ENCODE measurements around the gene LRP2.
A peak's percentile ranks its signal among the peaks of the same experiment; 100 is the strongest.
"Not testable (repeated sequence)": the region's sequence is repeated elsewhere in the genome, so short reads cannot be mapped to it uniquely, and the experiment has no call there.

Gene LRP2

DNA sequence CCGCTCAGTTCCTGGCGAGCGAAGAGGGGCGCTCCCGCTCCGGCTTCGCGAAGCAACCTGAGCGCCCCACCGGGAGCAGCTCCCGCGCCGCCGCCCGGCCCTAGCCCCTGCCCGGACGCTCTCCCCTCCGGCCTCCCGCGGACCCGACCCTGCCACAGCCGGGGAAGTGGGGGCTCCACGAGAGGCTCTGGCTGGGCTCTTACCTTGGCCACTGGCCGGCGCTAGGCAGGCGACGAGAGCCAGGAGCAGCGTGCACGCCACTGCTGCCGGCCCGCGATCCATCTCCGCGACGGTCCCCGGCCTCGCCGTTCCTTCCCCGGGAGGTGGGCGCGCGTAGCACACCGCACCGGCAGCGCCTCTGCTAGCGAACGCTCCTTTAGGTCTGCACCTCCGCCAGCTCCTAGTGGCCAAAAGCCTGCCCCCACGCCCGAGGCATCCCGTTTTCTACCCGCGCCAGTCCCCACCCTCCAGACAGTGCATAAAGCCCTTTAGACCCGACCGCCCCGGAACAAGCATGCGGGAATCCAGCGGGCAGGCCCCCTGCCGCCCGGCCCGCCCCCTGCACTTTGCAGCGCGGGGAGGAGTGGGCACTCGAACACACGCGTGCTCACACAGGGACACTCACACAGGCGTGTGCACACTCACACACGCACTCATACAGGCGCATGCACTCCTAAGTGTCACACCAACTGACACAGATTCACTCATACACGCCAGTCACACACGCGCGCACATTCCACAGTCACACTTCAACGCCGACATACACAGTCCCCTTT, at the start of gene LRP2:
LRP2 (minus strand) TSS at position 417 of the 776 bp plus-strand sequence; CDS start at position 282, 135 bp downstream.
- Histone ChIP-seq H3K4me3 (ENCODE audit: low read length) (peak within 1 kb of the TSS; percentile 78), H3K27me3 (ENCODE audit: control insufficient read depth, insufficient read depth, low read length) (peaks cover 59% of the 10 kb centered on the region), H3K36me3 (ENCODE audit: control insufficient read depth, low read depth, low read length) (no peaks in the 10 kb centered on the region), H3K4me1 (ENCODE audit: control insufficient read depth, low read depth, low read length) (peaks cover 30% of the 10 kb centered on the region), H3K9me3 (ENCODE audit: control insufficient read depth, low read depth, low read length) (no peaks in the 10 kb centered on the region), H3K27ac (ENCODE audit: low read length) (no peak within 1 kb of the TSS), H3K9ac (ENCODE audit: low read length) (peak within 1 kb of the TSS; percentile 32)

DNA sequence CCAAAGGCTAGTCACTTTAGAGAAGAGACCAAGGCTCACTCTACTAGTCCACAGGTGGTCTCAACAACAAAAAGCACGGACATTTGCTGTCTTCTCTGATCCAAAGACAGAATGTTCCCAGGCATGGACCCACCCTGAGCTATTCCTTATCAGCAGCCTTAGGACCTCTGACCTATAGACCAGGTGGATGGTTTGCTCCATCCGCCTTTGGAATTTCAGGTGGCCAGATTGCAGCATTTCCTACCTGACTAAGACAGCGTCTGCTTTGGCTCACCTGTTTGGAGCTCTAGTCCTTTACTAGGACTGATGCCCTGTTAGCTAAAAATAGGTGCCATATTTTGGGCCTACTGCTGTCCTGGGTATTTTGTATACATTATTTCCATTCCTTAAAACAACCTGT, 44.6 kb upstream of the LRP2 start:
- Histone ChIP-seq H3K9ac (ENCODE audit: low read length) (no peak overlapping the region), H3K4me3 (ENCODE audit: low read length) (no peak overlapping the region), H3K9me3 (ENCODE audit: control insufficient read depth, low read depth, low read length) (no peaks in the 10 kb centered on the region), H3K27me3 (ENCODE audit: control insufficient read depth, insufficient read depth, low read length) (no peaks in the 10 kb centered on the region), H3K36me3 (ENCODE audit: control insufficient read depth, low read depth, low read length) (no peaks in the 10 kb centered on the region), H3K27ac (ENCODE audit: low read length) (no peak overlapping the region), H3K4me1 (ENCODE audit: control insufficient read depth, low read depth, low read length) (peaks cover 5% of the 10 kb centered on the region)

DNA sequence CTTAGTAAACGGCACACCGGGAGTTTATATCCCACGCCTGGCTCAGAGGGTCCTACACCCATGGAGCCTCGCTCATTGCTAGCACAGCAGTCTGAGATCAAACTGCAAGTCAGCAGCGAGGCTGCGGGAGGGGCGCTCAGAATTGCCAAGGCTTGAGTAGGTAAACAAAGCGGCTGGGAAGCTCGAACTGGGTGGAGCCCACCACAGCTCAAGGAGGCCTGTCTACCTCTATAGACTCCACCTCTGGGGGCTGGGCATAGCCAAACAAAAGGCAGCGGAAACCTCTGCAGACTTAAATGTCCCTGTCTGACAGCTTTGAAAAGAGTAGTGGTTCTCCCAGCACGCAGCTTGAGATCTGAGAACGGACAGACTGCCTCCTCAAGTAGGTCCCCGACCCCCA, 37.2 kb upstream of the LRP2 start:
- H3K9me3 ChIP-seq (ENCODE audit: control insufficient read depth, low read depth, low read length); H3K36me3 ChIP-seq (ENCODE audit: control insufficient read depth, low read depth, low read length); H3K4me3 ChIP-seq (ENCODE audit: low read length); H3K27ac ChIP-seq (ENCODE audit: low read length); H3K27me3 ChIP-seq (ENCODE audit: control insufficient read depth, insufficient read depth, low read length); H3K9ac ChIP-seq (ENCODE audit: low read length): not testable (repeated sequence)
- H3K4me1 ChIP-seq (ENCODE audit: control insufficient read depth, low read depth, low read length) = peaks cover 11% of the 10 kb centered on the region

DNA sequence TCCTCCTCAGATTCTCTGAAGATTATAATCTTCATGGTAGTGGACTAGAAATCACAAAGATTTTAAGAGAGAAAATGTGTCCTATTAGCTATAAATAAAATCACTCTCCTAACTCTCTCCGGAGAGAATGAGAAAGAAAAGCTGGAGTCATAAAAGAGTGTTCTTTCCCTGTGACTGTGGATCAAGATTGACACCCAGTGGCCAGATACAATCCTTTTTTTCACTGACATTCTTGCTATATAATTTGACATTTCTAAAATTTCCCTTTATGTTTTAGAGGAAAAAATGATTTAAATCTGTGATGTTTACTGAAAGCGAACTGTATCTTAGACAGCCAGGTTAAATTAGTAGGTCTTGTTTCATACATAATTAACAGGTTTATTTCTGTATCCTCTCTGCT, 35.4 kb upstream of the LRP2 start:
- H3K27ac ChIP-seq (ENCODE audit: low read length) = no peak overlapping the region
- no peaks in the 10 kb centered on the region for H3K36me3 ChIP-seq (ENCODE audit: control insufficient read depth, low read depth, low read length)
- no peaks in the 10 kb centered on the region for H3K27me3 ChIP-seq (ENCODE audit: control insufficient read depth, insufficient read depth, low read length)
- H3K4me3 ChIP-seq (ENCODE audit: low read length) = no peak overlapping the region
- H3K9ac ChIP-seq (ENCODE audit: low read length) = no peak overlapping the region
- H3K4me1 ChIP-seq (ENCODE audit: control insufficient read depth, low read depth, low read length) = peaks cover 17% of the 10 kb centered on the region
- H3K9me3 ChIP-seq (ENCODE audit: control insufficient read depth, low read depth, low read length) = no peaks in the 10 kb centered on the region

DNA sequence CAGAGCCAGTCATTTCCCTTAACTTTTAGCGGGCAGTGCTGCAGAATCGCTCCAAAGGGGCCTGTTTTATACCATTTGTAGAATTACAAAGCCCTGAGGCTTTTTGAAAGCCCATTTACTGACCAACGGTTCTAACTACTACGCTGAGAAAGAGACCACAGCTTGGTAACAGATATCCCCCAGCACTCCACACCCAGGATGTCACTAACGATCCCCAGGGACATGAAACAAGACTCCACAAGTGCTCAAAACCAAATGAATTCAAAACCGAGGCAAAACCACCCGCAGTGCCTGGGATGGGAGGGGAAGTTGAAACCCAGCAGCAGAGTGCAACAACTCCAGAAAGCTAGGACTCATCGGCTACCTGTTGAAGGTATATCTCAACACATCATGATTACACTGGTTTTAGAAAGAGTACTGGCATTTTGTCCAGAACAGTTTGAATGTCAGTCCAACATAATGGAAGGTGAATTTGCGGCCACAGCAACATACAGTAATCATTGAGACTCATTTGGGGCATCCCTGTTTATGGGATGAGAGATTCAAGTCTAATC, 33.6 kb upstream of the LRP2 start:
- Histone ChIP-seq H3K9ac (ENCODE audit: low read length) (no peak overlapping the region), H3K4me3 (ENCODE audit: low read length) (no peak overlapping the region), H3K4me1 (ENCODE audit: control insufficient read depth, low read depth, low read length) (peaks cover 22% of the 10 kb centered on the region), H3K9me3 (ENCODE audit: control insufficient read depth, low read depth, low read length) (no peaks in the 10 kb centered on the region), H3K27ac (ENCODE audit: low read length) (no peak overlapping the region), H3K27me3 (ENCODE audit: control insufficient read depth, insufficient read depth, low read length) (no peaks in the 10 kb centered on the region), H3K36me3 (ENCODE audit: control insufficient read depth, low read depth, low read length) (no peaks in the 10 kb centered on the region)

DNA sequence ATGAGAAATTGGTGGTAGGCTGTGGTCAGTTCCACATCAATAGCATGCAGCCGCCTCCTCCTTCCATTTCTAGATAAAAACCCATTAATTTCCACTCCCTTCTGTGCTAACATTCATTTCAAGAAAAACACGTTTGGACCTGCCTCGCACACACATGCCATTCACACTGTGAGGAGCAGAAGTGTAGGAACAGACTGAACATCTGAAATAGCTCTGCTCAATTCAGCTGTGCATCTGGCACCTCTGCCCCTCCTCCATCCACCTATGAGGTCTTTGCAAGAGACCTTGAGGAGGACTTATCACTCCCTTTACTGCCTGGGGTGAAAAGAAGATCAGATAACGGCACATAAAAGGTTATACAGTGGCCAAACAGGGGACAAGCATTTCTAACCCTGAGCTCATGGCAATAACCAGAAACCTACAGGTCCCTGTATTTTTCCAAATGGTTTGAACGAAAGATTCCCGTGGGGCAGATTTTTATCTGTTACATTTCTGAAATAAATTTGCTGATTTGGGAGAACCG, 30.8 kb upstream of the LRP2 start:
- Histone ChIP-seq H3K4me1 (ENCODE audit: control insufficient read depth, low read depth, low read length) (peaks cover 27% of the 10 kb centered on the region), H3K9me3 (ENCODE audit: control insufficient read depth, low read depth, low read length) (no peaks in the 10 kb centered on the region), H3K27ac (ENCODE audit: low read length) (no peak overlapping the region), H3K36me3 (ENCODE audit: control insufficient read depth, low read depth, low read length) (no peaks in the 10 kb centered on the region), H3K9ac (ENCODE audit: low read length) (no peak overlapping the region), H3K4me3 (ENCODE audit: low read length) (no peak overlapping the region), H3K27me3 (ENCODE audit: control insufficient read depth, insufficient read depth, low read length) (no peaks in the 10 kb centered on the region)

DNA sequence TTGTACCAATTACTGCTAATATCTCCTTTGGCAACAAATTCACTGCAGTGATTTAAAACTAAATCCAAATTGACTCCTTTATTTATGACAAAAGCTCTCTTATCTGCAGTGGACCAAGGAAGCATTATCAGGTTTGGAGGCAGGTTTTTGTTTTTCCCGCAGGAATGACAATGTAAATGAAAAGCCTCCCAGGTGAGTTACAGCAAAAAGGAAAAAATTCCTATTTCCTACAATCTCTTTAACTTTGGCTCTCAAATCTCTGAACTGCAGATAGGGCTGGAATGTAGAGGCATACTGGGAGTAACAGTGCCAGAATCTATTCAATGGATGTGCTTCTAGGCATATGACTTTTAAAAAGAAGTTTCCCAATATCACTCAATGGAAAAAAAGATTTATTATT, 28.9 kb upstream of the LRP2 start:
- no peak overlapping the region for H3K4me3 ChIP-seq (ENCODE audit: low read length)
- H3K27me3 ChIP-seq (ENCODE audit: control insufficient read depth, insufficient read depth, low read length) = no peaks in the 10 kb centered on the region
- no peaks in the 10 kb centered on the region for H3K9me3 ChIP-seq (ENCODE audit: control insufficient read depth, low read depth, low read length)
- H3K4me1 ChIP-seq (ENCODE audit: control insufficient read depth, low read depth, low read length) = peaks cover 25% of the 10 kb centered on the region
- H3K27ac ChIP-seq (ENCODE audit: low read length) = no peak overlapping the region
- H3K36me3 ChIP-seq (ENCODE audit: control insufficient read depth, low read depth, low read length) = no peaks in the 10 kb centered on the region
- no peak overlapping the region for H3K9ac ChIP-seq (ENCODE audit: low read length)

DNA sequence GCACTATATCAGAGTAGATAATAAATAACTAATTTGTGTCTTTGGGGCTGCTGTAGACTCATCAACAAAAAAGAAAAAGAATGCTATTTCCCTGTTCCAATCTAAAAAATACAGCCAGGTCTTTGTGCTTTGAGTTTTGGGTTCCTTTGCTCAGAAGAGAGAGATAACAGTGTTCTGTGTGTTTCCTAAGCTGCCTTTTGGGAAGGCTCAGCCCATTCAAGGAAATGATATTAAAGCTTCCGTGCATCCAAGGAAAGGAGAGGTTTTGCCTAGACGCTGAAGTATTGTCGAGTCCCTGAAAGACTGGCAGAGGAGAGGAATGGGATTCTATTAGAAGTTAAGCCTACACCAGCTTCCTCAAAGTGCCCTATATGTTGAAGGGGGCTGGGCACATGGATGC, 25.8 kb upstream of the LRP2 start:
- H3K4me3 ChIP-seq (ENCODE audit: low read length) = no peak overlapping the region
- no peaks in the 10 kb centered on the region for H3K27me3 ChIP-seq (ENCODE audit: control insufficient read depth, insufficient read depth, low read length)
- no peak overlapping the region for H3K9ac ChIP-seq (ENCODE audit: low read length)
- peaks cover 13% of the 10 kb centered on the region for H3K4me1 ChIP-seq (ENCODE audit: control insufficient read depth, low read depth, low read length)
- no peak overlapping the region for H3K27ac ChIP-seq (ENCODE audit: low read length)
- no peaks in the 10 kb centered on the region for H3K9me3 ChIP-seq (ENCODE audit: control insufficient read depth, low read depth, low read length)
- no peaks in the 10 kb centered on the region for H3K36me3 ChIP-seq (ENCODE audit: control insufficient read depth, low read depth, low read length)

DNA sequence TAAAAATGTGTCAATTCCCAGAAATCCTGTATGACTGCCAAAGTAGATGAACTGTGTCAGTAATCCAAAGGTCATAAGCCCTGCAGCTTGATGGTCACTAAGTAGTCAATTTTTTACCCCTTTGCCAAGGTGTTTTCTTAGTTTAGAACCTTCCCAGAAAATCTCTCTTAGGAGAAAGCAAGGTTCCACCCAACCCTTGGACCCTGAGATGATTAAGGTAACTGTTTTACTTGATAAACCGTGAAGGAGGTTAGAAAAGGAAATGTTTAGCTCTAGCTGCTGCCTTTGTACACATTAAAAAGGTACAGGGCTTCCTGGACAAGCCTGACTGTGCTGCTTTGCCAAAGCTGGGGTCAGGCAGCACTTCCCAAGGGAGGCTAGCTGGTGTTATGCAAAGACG, 24.4 kb upstream of the LRP2 start:
- Histone ChIP-seq H3K27ac (ENCODE audit: low read length) (no peak overlapping the region), H3K4me1 (ENCODE audit: control insufficient read depth, low read depth, low read length) (peaks cover 10% of the 10 kb centered on the region), H3K36me3 (ENCODE audit: control insufficient read depth, low read depth, low read length) (no peaks in the 10 kb centered on the region), H3K4me3 (ENCODE audit: low read length) (no peak overlapping the region), H3K27me3 (ENCODE audit: control insufficient read depth, insufficient read depth, low read length) (no peaks in the 10 kb centered on the region), H3K9me3 (ENCODE audit: control insufficient read depth, low read depth, low read length) (no peaks in the 10 kb centered on the region), H3K9ac (ENCODE audit: low read length) (no peak overlapping the region)

DNA sequence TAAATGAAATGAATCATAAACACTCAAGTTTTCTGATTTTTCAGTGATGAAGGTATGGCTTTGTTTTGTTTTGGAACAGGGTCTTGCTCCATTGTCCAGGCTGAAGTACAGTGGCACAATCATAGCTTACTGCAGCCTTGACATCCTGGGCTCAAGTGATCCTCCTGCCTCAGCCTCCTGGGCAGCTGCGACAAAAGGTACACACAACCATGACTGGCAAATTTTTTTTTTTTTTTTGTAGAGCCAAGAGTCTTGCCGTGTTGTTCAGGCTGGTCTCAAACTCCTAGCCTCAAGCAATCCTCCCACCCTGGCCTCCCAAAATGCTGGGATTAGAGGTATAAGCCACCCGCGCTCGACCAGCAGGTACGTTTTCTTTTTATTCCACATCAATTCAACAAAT, 22.5 kb upstream of the LRP2 start:
- Histone ChIP-seq H3K4me1 (ENCODE audit: control insufficient read depth, low read depth, low read length) (no peaks in the 10 kb centered on the region), H3K27ac (ENCODE audit: low read length) (no peak overlapping the region), H3K27me3 (ENCODE audit: control insufficient read depth, insufficient read depth, low read length) (no peaks in the 10 kb centered on the region), H3K9me3 (ENCODE audit: control insufficient read depth, low read depth, low read length) (no peaks in the 10 kb centered on the region), H3K36me3 (ENCODE audit: control insufficient read depth, low read depth, low read length) (no peaks in the 10 kb centered on the region), H3K9ac (ENCODE audit: low read length) (no peak overlapping the region), H3K4me3 (ENCODE audit: low read length) (no peak overlapping the region)

DNA sequence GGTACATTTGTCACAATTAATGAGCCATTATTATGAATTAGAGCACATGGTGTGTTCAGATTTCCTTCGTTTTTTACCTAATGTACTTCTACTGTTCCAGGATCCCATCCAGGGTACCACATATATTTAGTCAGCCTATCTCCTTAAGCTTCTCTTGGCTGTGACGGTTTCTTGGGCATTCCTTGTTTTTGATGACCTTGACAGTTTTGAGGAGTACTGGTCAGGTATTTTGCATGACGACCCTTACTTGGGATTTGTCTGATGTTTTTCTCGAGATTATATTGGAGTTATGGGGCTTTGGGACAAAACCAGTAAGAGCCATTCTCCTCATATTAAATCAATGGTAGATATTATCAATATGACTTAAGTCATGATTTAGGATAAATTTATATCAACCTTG, 10.2 kb upstream of the LRP2 start:
- no peaks in the 10 kb centered on the region for H3K27me3 ChIP-seq (ENCODE audit: control insufficient read depth, insufficient read depth, low read length)
- no peaks in the 10 kb centered on the region for H3K4me1 ChIP-seq (ENCODE audit: control insufficient read depth, low read depth, low read length)
- H3K27ac ChIP-seq (ENCODE audit: low read length) = no peak overlapping the region
- no peaks in the 10 kb centered on the region for H3K36me3 ChIP-seq (ENCODE audit: control insufficient read depth, low read depth, low read length)
- H3K9me3 ChIP-seq (ENCODE audit: control insufficient read depth, low read depth, low read length) = no peaks in the 10 kb centered on the region
- no peak overlapping the region for H3K4me3 ChIP-seq (ENCODE audit: low read length)
- no peak overlapping the region for H3K9ac ChIP-seq (ENCODE audit: low read length)

DNA sequence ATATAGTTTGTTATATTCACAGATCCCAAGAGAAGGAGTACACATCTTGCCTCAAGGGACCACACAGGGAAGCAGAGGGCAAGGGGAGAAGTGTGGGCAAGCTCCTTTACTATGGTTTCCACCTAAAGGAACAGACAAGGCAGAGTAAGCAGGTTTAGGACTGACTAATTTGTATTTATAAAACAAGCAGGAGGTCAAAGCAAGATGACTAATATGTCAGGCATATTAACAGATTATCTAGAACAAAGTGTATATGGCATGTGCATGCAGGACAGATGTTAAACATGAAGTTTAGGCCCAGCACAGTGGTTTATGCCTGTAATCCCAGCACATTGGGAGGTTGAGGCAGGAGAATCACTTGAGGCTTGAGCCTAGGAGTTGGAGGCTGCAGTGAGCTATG, 3.7 kb upstream of the LRP2 start:
- peaks cover 25% of the 10 kb centered on the region for H3K4me1 ChIP-seq (ENCODE audit: control insufficient read depth, low read depth, low read length)
- no peak overlapping the region for H3K27ac ChIP-seq (ENCODE audit: low read length)
- H3K9ac ChIP-seq (ENCODE audit: low read length) = no peak overlapping the region
- peaks cover 41% of the 10 kb centered on the region for H3K27me3 ChIP-seq (ENCODE audit: control insufficient read depth, insufficient read depth, low read length)
- H3K4me3 ChIP-seq (ENCODE audit: low read length) = no peak overlapping the region
- no peaks in the 10 kb centered on the region for H3K9me3 ChIP-seq (ENCODE audit: control insufficient read depth, low read depth, low read length)
- no peaks in the 10 kb centered on the region for H3K36me3 ChIP-seq (ENCODE audit: control insufficient read depth, low read depth, low read length)

Measured in iPS-18a (cell line).